Measurements from ENCODE around the gene PRRT3.
A peak's percentile ranks its signal among the peaks of the same experiment; 100 is the strongest.

Gene PRRT3

DNA sequence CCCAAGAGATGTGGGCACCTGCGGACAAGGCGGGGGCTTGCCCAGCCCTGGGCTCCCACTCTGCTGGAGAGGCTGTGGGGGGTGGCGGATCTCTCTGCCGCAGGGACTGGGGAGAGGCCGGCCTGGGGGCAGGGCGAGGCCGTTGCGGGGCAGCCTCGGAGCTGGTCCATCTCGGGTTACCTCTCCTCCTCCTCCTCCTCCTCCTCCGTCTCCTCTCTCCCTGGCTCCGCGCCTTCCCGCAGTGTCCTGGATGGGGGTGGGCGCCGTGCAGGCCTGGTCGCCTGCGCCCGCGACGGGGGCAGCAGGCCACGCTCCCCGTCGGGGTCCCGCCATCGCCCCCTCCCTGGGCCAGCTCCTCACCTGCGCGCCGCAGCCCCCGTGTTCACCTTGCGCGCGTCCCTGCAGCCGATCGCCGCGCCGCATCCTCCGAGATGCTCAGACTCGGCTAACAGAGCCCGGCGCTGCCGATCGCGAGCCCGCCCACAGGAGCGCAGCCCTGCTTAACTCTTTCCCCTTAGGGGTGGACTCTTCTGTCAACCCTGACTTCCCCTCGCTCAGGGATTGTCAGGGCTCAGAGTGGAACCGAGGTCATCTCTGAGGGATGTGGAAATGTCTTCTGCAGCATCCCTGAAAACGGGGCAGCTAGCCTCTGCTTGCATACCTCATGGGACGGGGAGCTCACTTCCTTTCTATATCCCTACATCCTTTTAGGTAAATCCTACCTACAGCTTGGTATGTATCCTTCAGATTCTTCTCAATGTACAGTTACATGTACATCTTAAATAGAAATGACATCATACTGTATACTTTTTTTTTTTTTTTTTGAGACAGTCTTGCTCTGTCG lies at the start of gene PRRT3:
Gene PRRT3, minus strand, starts transcription at position 447 of the 844 bp plus-strand sequence. CDS start 2,293 bp downstream, outside the sequence.
- DNase-seq: peak; percentile 67

- DNase-seq: no peak
Measured at GRCh38 chr3:10000686-10001085, 48.5 kb upstream of the PRRT3 start.

DNA sequence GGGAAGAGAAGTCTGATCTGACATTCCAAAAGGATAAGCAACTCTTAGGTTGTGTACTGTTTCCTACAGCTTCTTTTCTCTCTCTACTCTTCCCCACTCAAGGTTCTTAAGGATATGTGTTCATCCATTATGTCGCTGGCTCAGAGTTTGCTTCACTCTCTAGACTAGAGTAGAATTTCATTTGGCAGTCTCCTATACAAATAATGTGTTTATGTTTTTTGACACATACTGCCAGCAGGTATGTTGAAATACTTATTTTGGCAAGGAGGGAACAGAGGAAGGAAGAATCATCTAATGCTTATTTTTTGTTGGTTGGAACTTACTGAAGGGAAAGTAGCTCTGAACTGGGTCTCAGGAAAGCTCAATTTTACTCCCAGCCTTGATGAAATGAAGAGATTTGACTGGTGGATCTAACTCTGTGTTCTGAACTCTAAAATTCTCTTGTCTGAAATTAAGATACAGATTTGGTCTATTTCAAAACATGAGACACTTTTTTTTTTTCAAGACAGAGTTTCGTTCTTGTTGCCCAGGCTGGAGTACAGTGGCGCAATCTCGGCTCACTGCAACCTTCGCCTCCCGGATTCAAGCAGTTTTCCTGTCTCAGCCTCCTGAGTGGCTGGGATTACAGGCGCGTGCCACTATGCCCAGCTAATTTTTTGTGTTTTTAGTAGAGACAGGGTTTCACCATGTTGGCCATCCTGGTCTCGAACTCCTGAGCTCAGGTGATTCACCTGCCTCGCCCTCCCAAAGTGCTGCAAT lies 42.1 kb upstream of the PRRT3 start:
- no peak for DNase-seq

DNA sequence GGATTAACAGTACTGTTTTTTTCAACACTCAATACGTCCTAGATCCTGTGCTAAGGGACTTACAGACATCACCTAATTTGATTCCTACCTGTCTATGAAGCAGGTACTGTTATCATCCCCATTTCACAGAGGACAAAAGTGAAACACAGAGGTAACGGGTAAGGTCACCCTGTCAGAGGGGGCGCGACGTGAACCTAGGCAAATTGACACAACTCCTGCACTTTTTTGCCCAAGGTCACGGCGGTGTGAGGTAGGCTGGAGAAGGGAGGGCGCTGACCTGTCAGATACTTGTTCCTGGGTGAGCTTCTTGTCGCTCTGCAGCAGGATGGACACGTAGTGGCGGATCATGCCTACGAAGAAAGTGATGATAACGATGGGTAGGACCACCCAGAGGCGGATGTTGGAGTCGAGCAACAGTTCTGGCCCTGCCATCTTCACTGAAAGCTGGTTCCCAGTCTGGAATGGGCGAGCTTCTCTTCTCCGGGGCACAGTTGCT lies 34.1 kb upstream of the PRRT3 start:
- no peak for DNase-seq

DNA sequence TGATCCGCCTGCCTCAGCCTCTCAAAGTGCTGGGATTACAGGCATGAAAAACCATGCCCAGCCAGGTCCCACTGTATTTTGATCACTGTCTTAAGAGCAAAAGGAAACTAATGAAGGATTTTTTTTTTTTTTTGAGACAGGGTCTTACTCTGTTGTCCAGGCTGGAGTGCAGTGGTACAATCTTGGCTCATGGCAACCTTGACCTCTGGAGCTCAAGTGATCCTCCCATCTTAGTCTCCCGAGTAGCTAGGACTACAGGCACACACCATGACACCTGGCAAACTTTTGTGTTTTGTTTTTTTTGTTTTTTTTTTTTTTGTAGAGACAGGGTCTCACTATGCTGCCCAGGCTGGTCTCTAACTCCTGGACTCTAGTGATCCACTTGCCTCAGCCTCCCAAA lies 28.0 kb upstream of the PRRT3 start:
- DNase-seq: no peak

- DNase-seq: no peak
Measured at GRCh38 chr3:9978710-9979305, 26.6 kb upstream of the PRRT3 start.

DNA sequence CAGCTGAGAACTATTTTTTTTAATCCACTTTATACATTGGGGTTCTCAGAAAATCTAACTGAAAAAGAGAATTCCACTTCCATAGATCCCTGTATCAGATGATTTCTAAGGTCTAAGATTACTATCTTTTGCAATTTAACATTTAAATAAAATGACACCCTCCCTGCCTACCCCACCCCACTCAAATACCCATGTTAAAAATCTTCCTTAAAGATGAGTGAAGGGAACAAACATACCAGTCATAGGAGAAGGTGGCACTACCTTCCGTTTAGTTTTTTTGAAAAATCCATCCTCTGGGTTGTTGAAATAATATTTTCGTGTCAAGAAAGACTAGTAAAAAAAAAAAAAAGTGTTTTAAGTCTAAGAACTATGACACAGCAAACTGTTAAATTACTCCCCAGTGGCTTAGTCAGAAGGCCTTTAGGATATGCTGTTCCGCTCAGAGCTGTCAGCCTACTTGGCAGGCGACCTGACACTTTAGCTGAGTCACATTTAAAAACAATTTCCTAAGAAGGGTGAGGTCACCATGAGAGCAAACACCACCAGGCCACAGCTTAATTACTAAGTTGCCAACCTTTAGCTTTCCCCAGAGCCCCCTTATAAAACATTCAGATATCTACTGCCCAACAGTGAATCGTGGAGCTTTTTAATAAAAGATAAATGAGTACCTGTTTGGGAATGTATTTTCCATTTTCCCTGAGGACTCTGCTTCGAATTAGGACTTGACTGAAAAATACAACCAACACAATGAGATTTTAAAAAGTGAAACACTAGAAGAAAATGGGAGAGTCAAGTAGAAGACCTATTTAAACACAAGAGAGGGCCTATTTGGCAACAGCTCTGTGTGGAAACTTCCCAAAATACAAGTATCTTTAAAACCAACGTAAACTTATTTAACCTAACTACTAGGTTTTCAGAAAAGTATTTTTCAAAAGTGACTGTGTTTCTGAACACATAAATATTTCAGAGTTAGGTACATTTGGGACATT lies 24.8 kb upstream of the PRRT3 start:
- peak; percentile 20 for DNase-seq

DNA sequence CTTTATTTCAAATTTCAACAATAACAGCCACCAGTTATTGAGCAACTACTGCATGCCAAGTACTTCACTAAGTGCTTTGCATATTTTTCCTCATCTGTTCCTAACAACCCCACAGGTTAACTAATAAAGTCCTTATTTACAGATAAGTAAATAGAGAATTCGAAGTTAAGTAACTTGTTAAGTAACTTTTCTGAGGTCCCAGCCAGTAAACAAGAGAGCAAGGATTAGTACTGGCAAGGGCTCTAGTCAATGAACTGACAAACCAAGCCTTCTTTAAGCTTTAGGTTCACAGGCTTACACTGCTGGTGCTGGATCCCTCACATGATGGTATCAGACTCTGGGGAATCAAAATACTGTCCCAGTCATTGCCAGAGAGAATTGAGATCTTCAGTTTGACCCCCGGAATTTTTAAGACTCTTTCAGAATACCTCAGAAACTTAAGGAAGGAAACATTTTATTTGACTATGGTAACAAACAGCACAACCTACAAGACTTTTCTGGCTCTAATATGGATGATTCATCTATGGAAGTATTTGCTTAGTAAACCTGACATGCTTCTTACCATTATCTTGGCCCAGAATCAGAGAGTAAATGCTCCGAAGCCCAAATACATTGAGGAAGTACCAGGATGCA lies 17.9 kb upstream of the PRRT3 start:
- DNase-seq: no peak

GRCh38 chr3:9969632-9970019 lies 17.4 kb upstream of the PRRT3 start:
- DNase-seq: no peak

- DNase-seq: no peak
Measured at GRCh38 chr3:9966841-9967240, 14.6 kb upstream of the PRRT3 start.

DNA sequence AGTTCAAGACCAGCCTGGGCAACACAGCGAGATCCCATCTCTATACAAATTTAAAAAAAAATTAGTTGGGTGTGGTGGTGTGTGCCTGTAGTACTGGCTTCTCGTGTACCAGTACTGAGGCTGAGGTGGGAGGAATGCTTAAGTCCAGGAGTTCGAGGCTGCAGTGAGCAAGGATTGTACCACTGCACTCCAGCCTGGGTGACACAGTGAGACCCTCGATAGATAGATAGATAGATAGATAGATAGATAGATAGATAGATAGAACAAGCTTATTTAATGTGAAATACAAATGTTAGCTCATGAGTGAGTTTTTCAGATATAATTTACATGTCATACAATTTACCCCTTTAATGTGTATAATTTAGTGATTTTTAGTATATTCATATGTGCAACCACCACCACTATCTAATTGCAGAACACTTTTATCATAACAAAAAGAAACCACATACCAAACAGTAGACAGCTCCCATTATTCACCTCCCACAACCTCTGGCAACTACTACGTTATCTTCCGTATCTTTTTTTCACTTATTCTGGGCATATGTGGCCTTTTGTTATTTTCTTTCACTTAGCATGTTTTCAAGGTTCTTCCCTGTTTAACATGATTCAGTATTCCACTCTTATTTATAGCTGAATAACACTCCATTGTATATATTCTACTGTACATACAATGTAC lies 13.1 kb upstream of the PRRT3 start:
- no peak for DNase-seq

DNA sequence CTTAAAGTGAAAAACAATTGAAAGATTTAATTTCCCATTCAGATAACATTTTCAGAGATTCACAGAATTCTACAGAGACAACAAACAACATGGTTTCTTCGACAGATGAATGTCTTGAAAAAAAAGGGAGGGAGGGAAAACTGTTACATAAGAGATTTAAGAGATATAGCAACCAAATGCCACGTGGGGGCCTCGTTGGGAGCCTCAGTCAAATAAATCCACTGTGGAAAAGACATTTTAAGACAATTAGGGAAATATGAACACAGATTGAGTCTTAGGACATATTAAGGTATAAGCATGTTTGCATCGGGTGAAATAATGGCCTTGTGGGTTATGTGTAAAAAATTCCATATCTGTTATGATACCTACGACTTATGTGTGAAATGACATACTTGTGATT lies 5.0 kb upstream of the PRRT3 start:
- no peak for DNase-seq

GRCh38 chr3:9955611-9956352 lies 3.6 kb upstream of the PRRT3 start:
- DNase-seq: no peak

GRCh38 chr3:9955067-9955502 lies 2.9 kb upstream of the PRRT3 start:
- DNase-seq: no peak

DNA sequence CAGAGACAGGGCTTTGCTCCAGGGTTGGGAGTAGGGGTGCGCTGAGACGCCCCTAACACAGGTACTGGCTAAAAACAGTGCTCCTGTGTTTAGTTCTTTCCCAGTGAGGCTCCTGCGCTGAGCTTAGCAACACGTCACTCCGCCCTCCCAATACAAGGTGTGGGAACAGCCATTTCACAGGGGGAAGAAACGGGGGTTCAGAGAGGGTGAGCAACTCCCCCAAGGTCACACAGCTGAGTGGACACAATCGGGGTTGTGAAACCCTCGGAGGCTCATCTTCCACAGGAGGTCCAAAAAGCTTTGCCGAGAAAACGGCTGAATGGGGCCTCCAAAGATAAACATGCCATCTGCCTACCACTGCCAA lies 628 bp downstream of the PRRT3 start:
- DNase-seq: no peak

- DNase-seq: no peak
Measured at GRCh38 chr3:9951126-9951525, 1.1 kb downstream of the PRRT3 start.

DNA sequence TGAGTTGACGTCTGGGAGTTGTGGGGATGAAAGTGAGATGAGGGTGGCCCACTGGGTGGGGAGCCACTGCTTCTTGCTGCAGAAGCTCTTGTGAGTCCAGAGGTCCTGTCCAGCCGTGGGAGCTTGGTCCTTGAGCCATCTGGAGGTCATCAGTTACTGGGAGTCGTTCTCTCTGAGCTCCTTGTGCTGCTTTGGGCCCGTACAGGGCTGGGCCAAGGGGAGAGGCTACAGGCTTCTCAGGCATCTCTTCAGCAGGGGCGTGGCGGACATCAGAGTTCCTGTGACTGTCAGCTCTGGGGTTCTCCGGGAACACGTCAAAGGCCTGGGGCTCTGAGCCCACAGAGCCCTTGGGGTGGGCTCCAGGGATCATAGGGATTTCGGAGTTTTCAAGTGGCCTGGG lies 2.6 kb downstream of the PRRT3 start:
- no peak for DNase-seq

GRCh38 chr3:9949115-9949514 lies 3.1 kb downstream of the PRRT3 start:
- no peak for DNase-seq

DNA sequence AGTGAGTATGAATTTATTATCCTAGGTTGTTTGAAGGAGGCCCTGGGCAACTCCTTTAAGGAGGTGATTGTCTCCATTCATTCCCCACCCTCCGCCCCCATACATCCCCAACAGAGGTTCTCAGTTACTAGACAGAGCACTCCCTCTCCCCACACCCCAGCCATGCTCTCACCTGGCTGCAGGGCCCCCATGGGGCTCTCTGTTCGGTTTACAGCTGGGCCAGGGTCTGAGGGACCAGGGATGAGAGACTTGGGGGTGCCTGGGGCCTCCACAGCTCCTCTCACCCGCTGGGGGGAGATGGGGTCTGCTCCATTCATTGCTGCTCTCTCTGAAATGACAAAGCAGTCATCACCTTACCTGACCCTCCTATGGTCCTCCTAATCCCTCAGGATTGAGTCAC lies 3.6 kb downstream of the PRRT3 start:
- DNase-seq: no peak
